Osteocyte (in vitro differentiated cells): ENCODE measurements around the gene ANKRD28. TPM values are rescaled to one million over a fixed set of nuclear protein-coding genes. Genes with fewer than 3 reads are reported as not detected.
A peak's percentile ranks its signal among the peaks of the same experiment; 100 is the strongest.

Experiments
- DNase-seq: peaks from one replicate; pipeline ENCODE4 v3.0.0; 2021; ENCODE audit warnings: mixed read lengths; ENCODE audit not compliant: unreplicated experiment; ENCODE audit errors: extremely low spot score
- H3K27ac Mint-ChIP-seq: one replicate; pipeline ENCODE4 v1.8.0; 2021; ENCODE audit warnings: mild to moderate bottlenecking, mixed read lengths; ENCODE audit not compliant: unreplicated experiment
- H3K27me3 Mint-ChIP-seq: one replicate; pipeline ENCODE4 v1.8.0; 2021; ENCODE audit warnings: mixed read lengths; ENCODE audit not compliant: unreplicated experiment
- H3K36me3 Mint-ChIP-seq: one replicate; pipeline ENCODE4 v1.8.0; 2021; ENCODE audit warnings: mixed read lengths; ENCODE audit not compliant: unreplicated experiment
- H3K4me1 Mint-ChIP-seq: one replicate; pipeline ENCODE4 v1.8.0; 2021; ENCODE audit warnings: mixed read lengths; ENCODE audit not compliant: unreplicated experiment
- H3K4me3 Mint-ChIP-seq: one replicate; pipeline ENCODE4 v1.8.0; 2021; ENCODE audit warnings: mild to moderate bottlenecking, moderate library complexity, mixed read lengths; ENCODE audit not compliant: unreplicated experiment
- H3K9me3 Mint-ChIP-seq: one replicate; pipeline ENCODE4 v1.8.0; 2021; ENCODE audit warnings: mixed read lengths; ENCODE audit not compliant: unreplicated experiment
- CTCF ChIP-seq: fragments of 200-600 bp; sonication (generic); IDR thresholded peaks from 2 replicates; pipeline ENCODE4 v1.5.0; 2021; ENCODE audit warnings: antibody characterized with exemption, mild to moderate bottlenecking, moderate library complexity
- total RNA-seq: library from RNA; stranded (reverse); gene quantifications from 2 replicates; pipeline ENCODE4 v1.2.1, GENCODE V29; 2021

Gene ANKRD28
- total RNA-seq, 1 donor from 2014 or later, result 151 TPM

- H3K36me3 Mint-ChIP-seq, result peaks cover 35% of the 10 kb centered on the region
- DNase-seq, result no peak
- no peak overlapping the region for H3K4me3 Mint-ChIP-seq
- peak overlapping the region; percentile 68 for H3K27ac Mint-ChIP-seq
- no peaks in the 10 kb centered on the region for H3K9me3 Mint-ChIP-seq
- no peak for TF ChIP-seq CTCF
- peaks cover 34% of the 10 kb centered on the region for H3K4me1 Mint-ChIP-seq
- H3K27me3 Mint-ChIP-seq, result no peaks in the 10 kb centered on the region
Measured at GRCh38 chr3:15714448-15714847, 83.3 kb downstream of the ANKRD28 start.

- no peak overlapping the region for H3K27ac Mint-ChIP-seq
- peaks cover 39% of the 10 kb centered on the region for H3K36me3 Mint-ChIP-seq
- H3K9me3 Mint-ChIP-seq, result no peaks in the 10 kb centered on the region
- no peak overlapping the region for H3K4me3 Mint-ChIP-seq
- TF ChIP-seq CTCF, result no peak
- H3K4me1 Mint-ChIP-seq, result peaks cover 37% of the 10 kb centered on the region
- no peak for DNase-seq
- H3K27me3 Mint-ChIP-seq, result no peaks in the 10 kb centered on the region
Measured at GRCh38 chr3:15713364-15713763, 84.4 kb downstream of the ANKRD28 start.

GRCh38 chr3:15711281-15711680 lies 86.5 kb downstream of the ANKRD28 start:
- no peak for TF ChIP-seq CTCF
- no peaks in the 10 kb centered on the region for H3K27me3 Mint-ChIP-seq
- H3K4me1 Mint-ChIP-seq, result peaks cover 17% of the 10 kb centered on the region
- H3K27ac Mint-ChIP-seq, result peak overlapping the region; percentile 28
- peaks cover 54% of the 10 kb centered on the region for H3K36me3 Mint-ChIP-seq
- no peak overlapping the region for H3K4me3 Mint-ChIP-seq
- no peak for DNase-seq
- H3K9me3 Mint-ChIP-seq, result no peaks in the 10 kb centered on the region

DNA sequence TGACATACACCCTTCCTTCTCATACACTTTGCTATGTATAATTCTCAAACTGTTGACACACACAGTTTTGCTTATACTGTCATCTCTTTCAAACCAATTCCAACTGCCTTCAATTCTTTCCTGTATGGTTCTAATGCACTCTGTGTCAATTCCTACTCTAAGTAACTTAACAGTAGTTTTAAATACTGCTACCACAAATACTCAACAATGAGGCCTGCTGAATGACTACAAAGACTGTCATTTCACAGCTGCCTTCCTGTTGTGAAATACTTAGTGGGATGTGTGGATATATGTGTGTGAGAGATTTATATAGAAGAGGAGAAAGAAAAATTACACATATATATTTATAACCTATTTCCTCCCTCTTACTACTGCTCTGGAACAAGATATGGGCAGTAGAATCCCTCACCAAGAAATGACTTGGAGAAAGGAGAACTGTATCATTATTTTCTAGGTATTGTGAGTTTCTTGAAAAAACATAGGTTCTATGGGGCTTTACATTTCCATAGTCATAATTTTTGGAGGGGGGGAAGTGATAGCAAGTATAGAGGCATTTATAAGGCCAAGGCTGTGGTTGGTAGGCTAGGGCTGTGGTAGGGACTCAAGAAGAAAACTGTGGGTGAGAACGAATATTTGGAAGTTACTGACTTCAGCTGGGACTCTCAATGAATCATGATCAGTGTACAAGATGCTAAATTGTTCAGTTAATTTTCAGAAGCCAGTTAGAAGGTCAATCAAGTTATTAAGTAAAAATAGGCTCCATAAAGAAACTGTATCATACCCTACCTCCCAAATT lies 88.7 kb downstream of the ANKRD28 start:
- no peaks in the 10 kb centered on the region for H3K9me3 Mint-ChIP-seq
- no peak for DNase-seq
- H3K27me3 Mint-ChIP-seq, result no peaks in the 10 kb centered on the region
- H3K36me3 Mint-ChIP-seq, result peaks cover 56% of the 10 kb centered on the region
- H3K4me3 Mint-ChIP-seq, result no peak overlapping the region
- H3K27ac Mint-ChIP-seq, result peak overlapping the region; percentile 50
- H3K4me1 Mint-ChIP-seq, result peaks cover 15% of the 10 kb centered on the region
- no peak for TF ChIP-seq CTCF

- no peak for TF ChIP-seq CTCF
- H3K36me3 Mint-ChIP-seq, result peaks cover 62% of the 10 kb centered on the region
- no peaks in the 10 kb centered on the region for H3K27me3 Mint-ChIP-seq
Measured at GRCh38 chr3:15707779-15708178, 90.0 kb downstream of the ANKRD28 start.

More at GRCh38 chr3:15707779-15708178, 90.0 kb downstream of the ANKRD28 start:
- Mint-ChIP-seq H3K4me3 (no peak overlapping the region), H3K27ac (peak overlapping the region; percentile 48), H3K4me1 (peaks cover 13% of the 10 kb centered on the region), H3K9me3 (no peaks in the 10 kb centered on the region)
- DNase-seq, result no peak
